CD4-positive, alpha-beta memory T cell (primary cell): ENCODE data around the gene ASXL3. TPM values are rescaled to one million over a fixed set of nuclear protein-coding genes. Genes with fewer than 3 reads are reported as not detected.
A peak's percentile ranks its signal among the peaks of the same experiment; 100 is the strongest.

Experiments used
- CTCF ChIA-PET: fragments of 350-600 bp; sonication (Branson Sonifier 250); formaldehyde crosslinking; loops from one replicate; lab custom pipeline; 2021; ENCODE audit warnings: inconsistent platforms; ENCODE audit not compliant: partially characterized antibody; lab: Charles Lee
- POLR2A ChIA-PET: fragments of 350-600 bp; sonication (Branson Sonifier 250); formaldehyde crosslinking; loops from one replicate; lab custom pipeline; 2021; ENCODE audit not compliant: partially characterized antibody; lab: Charles Lee
- DNase-seq, 5 donors: peaks; one replicate each; pipeline versions ENCODE4 v3.0.0 to v3.0.0-alpha.2; 2020 to 2022; ENCODE audit warnings: mixed read lengths in 1 of 5
- H3K27ac ChIP-seq: one replicate; pipeline ENCODE4 v1.7.0; 2013; ENCODE audit warnings: low read depth, low read length
- H3K27me3 ChIP-seq: 2 replicates; pipeline ENCODE4 v1.7.0; 2013; ENCODE audit warnings: mild to moderate bottlenecking, low read length, moderate library complexity; ENCODE audit not compliant: insufficient read depth
- H3K36me3 ChIP-seq: 2 replicates; pipeline ENCODE4 v1.7.0; 2013; ENCODE audit warnings: mild to moderate bottlenecking, low read length, moderate library complexity; ENCODE audit not compliant: insufficient read depth
- H3K4me1 ChIP-seq: 2 replicates; pipeline ENCODE4 v1.7.0; 2013; ENCODE audit warnings: mild to moderate bottlenecking, low read length, moderate library complexity; ENCODE audit not compliant: insufficient read depth
- H3K4me3 ChIP-seq, 2 donors: one replicate each; pipeline ENCODE4 v1.7.0; 2013; ENCODE audit warnings: low read length in 2 of 2, mild to moderate bottlenecking in 1 of 2
- H3K9me3 ChIP-seq, 2 donors: one replicate each; pipeline ENCODE4 v1.7.0; 2013; ENCODE audit warnings: low read length in 2 of 2, control low read depth in 1 of 2; ENCODE audit not compliant: control insufficient read depth in 1 of 2
- H3K27ac Mint-ChIP-seq, 7 donors: one replicate each; pipeline ENCODE4 v1.8.0; 2020 to 2021; ENCODE audit warnings: mixed read lengths in 7 of 7, mild to moderate bottlenecking in 6 of 7, inconsistent platforms in 3 of 7, moderate library complexity in 3 of 7
- H3K27me3 Mint-ChIP-seq, 2 donors: one replicate each; pipeline ENCODE4 v1.8.0; 2020 to 2021; ENCODE audit warnings: mixed read lengths in 2 of 2
- H3K36me3 Mint-ChIP-seq, 2 donors: one replicate each; pipeline ENCODE4 v1.8.0; 2020 to 2021; ENCODE audit warnings: mixed read lengths in 2 of 2, inconsistent platforms in 1 of 2, mild to moderate bottlenecking in 1 of 2
- H3K4me1 Mint-ChIP-seq, 4 donors: one replicate each; pipeline ENCODE4 v1.8.0; 2020 to 2021; ENCODE audit warnings: mixed read lengths in 4 of 4, mild to moderate bottlenecking in 1 of 4
- H3K4me3 Mint-ChIP-seq, 8 donors: one replicate each; pipeline ENCODE4 v1.8.0; 2020 to 2021; ENCODE audit warnings: mixed read lengths in 8 of 8, mild to moderate bottlenecking in 7 of 8, moderate library complexity in 6 of 8, inconsistent platforms in 3 of 8
- H3K9me3 Mint-ChIP-seq, 8 donors: one replicate each; pipeline ENCODE4 v1.8.0; 2020 to 2021; ENCODE audit warnings: mixed read lengths in 8 of 8, mild to moderate bottlenecking in 5 of 8, inconsistent platforms in 3 of 8, moderate library complexity in 1 of 8
- intact Hi-C: fragments of 100-400 bp; cut with micrococcal nuclease; formaldehyde crosslinking; loops from one replicate; pipeline ENCODE4 v1.15.1; 2023
- polyA plus RNA-seq, 2 donors: library from polyadenylated mRNA; unstranded; fragments of 300-500 nt; fragmentation: Illumina TruSeq; gene quantifications; one replicate each; pipeline ENCODE4 v1.2.3, GENCODE V29; 2021
- total RNA-seq, 2 experiments: library from RNA; stranded (reverse); gene quantifications; one replicate each; pipeline ENCODE4 v1.2.3, GENCODE V29; 2021

The ASXL3 gene
- total and polyA plus RNA-seq, 4 experiments from 2014 or later, result not detected

GRCh38 chr18:33712719-33713118, 134.7 kb downstream of the ASXL3 start:
- Histone ChIP-seq H3K36me3 (no peaks in the 10 kb centered on the region), H3K9me3 (no peaks in the 10 kb centered on the region), H3K4me3 (no peak overlapping the region), H3K27me3 (no peaks in the 10 kb centered on the region), H3K27ac (no peak overlapping the region), H3K4me1 (no peaks in the 10 kb centered on the region)
- DNase-seq, result no peak
- no peak overlapping the region for H3K4me3 Mint-ChIP-seq
- no peaks in the 10 kb centered on the region for H3K27me3 Mint-ChIP-seq
- H3K27ac Mint-ChIP-seq, result no peak overlapping the region
- peaks cover 4 to 18% (median 11%) of the 10 kb centered on the region in 8 donors for H3K9me3 Mint-ChIP-seq
- no peaks in the 10 kb centered on the region for H3K4me1 Mint-ChIP-seq
- intact Hi-C loops, result no loop called here
- CTCF ChIA-PET, result no interaction called here
- POLR2A ChIA-PET, result no interaction called here
- H3K36me3 Mint-ChIP-seq, result no peaks in the 10 kb centered on the region

- H3K27ac ChIP-seq, result no peak overlapping the region
- no peak overlapping the region for H3K27ac Mint-ChIP-seq
- H3K4me3 Mint-ChIP-seq, result no peak overlapping the region
- no peaks in the 10 kb centered on the region for H3K9me3 ChIP-seq
- DNase-seq, result no peak
- H3K27me3 ChIP-seq, result no peaks in the 10 kb centered on the region
- POLR2A ChIA-PET, result no interaction called here
- H3K4me3 ChIP-seq, result no peak overlapping the region
- intact Hi-C loops, result no loop called here
- H3K4me1 Mint-ChIP-seq, result no peaks in the 10 kb centered on the region
- H3K36me3 ChIP-seq, result no peaks in the 10 kb centered on the region
- peaks cover 4 to 18% (median 11%) of the 10 kb centered on the region in 8 donors for H3K9me3 Mint-ChIP-seq
- CTCF ChIA-PET, result no interaction called here
- no peaks in the 10 kb centered on the region for H3K36me3 Mint-ChIP-seq
- no peaks in the 10 kb centered on the region for H3K27me3 Mint-ChIP-seq
- H3K4me1 ChIP-seq, result no peaks in the 10 kb centered on the region
Measured at GRCh38 chr18:33716061-33716683, 138.2 kb downstream of the ASXL3 start.

GRCh38 chr18:33717339-33717738, 139.3 kb downstream of the ASXL3 start:
- no peaks in the 10 kb centered on the region for H3K4me1 ChIP-seq
- ChIA-PET CTCF (no interaction called here), POLR2A (no interaction called here)
- Mint-ChIP-seq H3K36me3 (no peaks in the 10 kb centered on the region), H3K27ac (no peak overlapping the region), H3K4me1 (no peaks in the 10 kb centered on the region), H3K9me3 (peaks cover 4 to 18% (median 11%) of the 10 kb centered on the region in 8 donors), H3K4me3 (no peak overlapping the region), H3K27me3 (no peaks in the 10 kb centered on the region)
- intact Hi-C loops, result no loop called here
- H3K27me3 ChIP-seq, result no peaks in the 10 kb centered on the region
- H3K4me3 ChIP-seq, result no peak overlapping the region
- no peak for DNase-seq
- H3K27ac ChIP-seq, result no peak overlapping the region
- H3K9me3 ChIP-seq, result no peaks in the 10 kb centered on the region
- H3K36me3 ChIP-seq, result no peaks in the 10 kb centered on the region

- no peaks in the 10 kb centered on the region for H3K4me1 Mint-ChIP-seq
- Histone ChIP-seq H3K27me3 (no peaks in the 10 kb centered on the region), H3K27ac (no peak overlapping the region), H3K9me3 (no peaks in the 10 kb centered on the region), H3K36me3 (no peaks in the 10 kb centered on the region), H3K4me1 (no peaks in the 10 kb centered on the region), H3K4me3 (no peak overlapping the region)
- no peaks in the 10 kb centered on the region for H3K27me3 Mint-ChIP-seq
- H3K27ac Mint-ChIP-seq, result no peak overlapping the region
- DNase-seq, result no peak
- intact Hi-C loops, result no loop called here
- ChIA-PET CTCF (no interaction called here), POLR2A (no interaction called here)
- H3K36me3 Mint-ChIP-seq, result no peaks in the 10 kb centered on the region
- H3K9me3 Mint-ChIP-seq, result peaks cover 0 to 10% (median 4%) of the 10 kb centered on the region in 8 donors
- no peak overlapping the region for H3K4me3 Mint-ChIP-seq
Measured at GRCh38 chr18:33720133-33720532, 142.1 kb downstream of the ASXL3 start.

GRCh38 chr18:33729556-33729955, 151.5 kb downstream of the ASXL3 start:
- Mint-ChIP-seq H3K4me3 (no peak overlapping the region), H3K36me3 (no peaks in the 10 kb centered on the region), H3K4me1 (no peaks in the 10 kb centered on the region), H3K27ac (no peak overlapping the region), H3K27me3 (no peaks in the 10 kb centered on the region), H3K9me3 (peaks cover 0 to 11% (median 4%) of the 10 kb centered on the region in 8 donors)
- Histone ChIP-seq H3K27me3 (no peaks in the 10 kb centered on the region), H3K9me3 (no peaks in the 10 kb centered on the region), H3K4me3 (no peak overlapping the region), H3K4me1 (no peaks in the 10 kb centered on the region), H3K36me3 (no peaks in the 10 kb centered on the region), H3K27ac (no peak overlapping the region)
- ChIA-PET POLR2A (no interaction called here), CTCF (no interaction called here)
- DNase-seq, result no peak
- intact Hi-C loops, result no loop called here

- POLR2A ChIA-PET, result no interaction called here
- Mint-ChIP-seq H3K27ac (peak overlapping the region in 2 of 7 donors; percentile 1 to 39), H3K4me3 (no peak overlapping the region), H3K36me3 (no peaks in the 10 kb centered on the region), H3K27me3 (no peaks in the 10 kb centered on the region), H3K4me1 (no peaks in the 10 kb centered on the region), H3K9me3 (peaks cover 0 to 16% (median 4%) of the 10 kb centered on the region in 8 donors)
- Histone ChIP-seq H3K4me1 (no peaks in the 10 kb centered on the region), H3K27me3 (no peaks in the 10 kb centered on the region), H3K36me3 (no peaks in the 10 kb centered on the region), H3K27ac (no peak overlapping the region), H3K9me3 (no peaks in the 10 kb centered on the region), H3K4me3 (no peak overlapping the region)
- intact Hi-C loops, result no loop called here
- DNase-seq, result no peak
- CTCF ChIA-PET, result no interaction called here
Measured at GRCh38 chr18:33733376-33733775, 155.4 kb downstream of the ASXL3 start.

DNA sequence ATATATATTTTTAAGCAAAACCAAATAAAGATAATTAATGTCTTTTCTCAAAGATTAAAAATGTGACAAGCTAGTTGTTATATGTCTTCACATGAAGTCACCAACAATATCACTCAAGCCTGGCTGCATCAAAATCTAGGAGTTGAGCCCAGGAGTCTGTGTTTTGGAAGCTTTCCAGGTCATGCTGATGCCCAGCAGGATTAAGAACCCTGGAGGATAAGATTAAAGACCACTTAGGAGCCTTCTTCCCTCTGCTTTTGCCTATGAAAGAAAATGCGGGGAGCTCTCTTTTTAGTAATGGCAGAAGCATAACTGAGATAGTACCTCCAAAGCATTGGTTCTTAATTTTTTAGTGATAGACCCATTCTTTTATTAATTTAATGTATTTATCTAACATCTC, 157.4 kb downstream of the ASXL3 start:
- no peaks in the 10 kb centered on the region for H3K4me1 ChIP-seq
- no peaks in the 10 kb centered on the region for H3K27me3 ChIP-seq
- no peaks in the 10 kb centered on the region for H3K36me3 Mint-ChIP-seq
- H3K4me3 Mint-ChIP-seq, result no peak overlapping the region
- H3K27me3 Mint-ChIP-seq, result no peaks in the 10 kb centered on the region
- H3K36me3 ChIP-seq, result no peaks in the 10 kb centered on the region
- no peak overlapping the region for H3K27ac ChIP-seq
- no peak overlapping the region for H3K27ac Mint-ChIP-seq
- CTCF ChIA-PET, result no interaction called here
- POLR2A ChIA-PET, result no interaction called here
- DNase-seq, result no peak
- H3K9me3 ChIP-seq, result no peaks in the 10 kb centered on the region
- intact Hi-C loops, result no loop called here
- no peak overlapping the region for H3K4me3 ChIP-seq
- H3K4me1 Mint-ChIP-seq, result no peaks in the 10 kb centered on the region
- H3K9me3 Mint-ChIP-seq, result peaks cover 0 to 16% (median 4%) of the 10 kb centered on the region in 8 donors
